Activated naive CD4-positive, alpha-beta T cell treated with Interleukin-2 at 50 U/mL for 16 hours (primary cell): ENCODE results near the gene THAP3.
"Not testable (repeated sequence)": the region's sequence is repeated elsewhere in the genome, so short reads cannot be mapped to it uniquely, and the experiment has no call there.

Experiments
- DNase-seq: peaks from one replicate; pipeline ENCODE4 v3.0.0-alpha.2; 2020

THAP3 gene

DNA sequence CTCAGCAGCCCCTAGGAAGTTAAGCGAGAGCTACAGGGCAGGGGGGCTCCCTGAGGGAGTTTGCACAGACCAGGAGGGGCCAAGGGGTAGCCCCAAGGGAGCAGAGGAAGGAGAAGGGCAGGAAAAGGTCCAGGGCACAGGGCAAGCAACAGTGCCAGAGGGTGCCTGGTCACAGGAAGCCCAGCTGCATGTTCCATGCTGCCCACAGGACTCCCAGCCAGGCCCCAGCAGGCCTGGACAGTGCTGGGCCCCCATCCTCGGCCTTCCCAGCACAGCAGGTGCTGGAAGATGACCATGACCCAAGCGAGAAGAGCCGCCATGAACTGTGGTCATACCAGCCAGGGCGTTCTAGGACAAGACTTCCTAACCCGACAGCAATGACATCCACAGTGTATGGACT, 33.0 kb upstream of the THAP3 start:
- DNase-seq = no peak

DNA sequence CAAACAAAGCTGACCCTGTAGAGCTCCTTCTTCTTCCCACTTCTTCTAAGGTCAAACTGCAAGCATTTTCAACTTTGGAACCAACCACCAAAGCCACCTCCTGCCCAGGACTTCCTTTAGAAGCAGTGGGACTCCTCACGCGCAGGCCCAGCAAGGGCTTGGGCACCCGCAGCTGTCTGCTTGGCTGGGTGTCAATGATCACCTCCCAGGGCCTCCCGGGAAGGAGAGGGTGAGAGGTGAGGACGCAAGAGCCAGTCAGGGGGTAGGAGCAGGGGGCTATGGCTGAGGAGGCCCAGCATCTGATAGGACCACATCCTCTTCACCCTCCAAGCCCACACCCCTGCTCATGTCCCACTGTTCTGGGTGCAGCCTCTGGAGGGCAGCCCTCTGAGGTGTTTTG, 32.2 kb upstream of the THAP3 start:
- DNase-seq = no peak

DNA sequence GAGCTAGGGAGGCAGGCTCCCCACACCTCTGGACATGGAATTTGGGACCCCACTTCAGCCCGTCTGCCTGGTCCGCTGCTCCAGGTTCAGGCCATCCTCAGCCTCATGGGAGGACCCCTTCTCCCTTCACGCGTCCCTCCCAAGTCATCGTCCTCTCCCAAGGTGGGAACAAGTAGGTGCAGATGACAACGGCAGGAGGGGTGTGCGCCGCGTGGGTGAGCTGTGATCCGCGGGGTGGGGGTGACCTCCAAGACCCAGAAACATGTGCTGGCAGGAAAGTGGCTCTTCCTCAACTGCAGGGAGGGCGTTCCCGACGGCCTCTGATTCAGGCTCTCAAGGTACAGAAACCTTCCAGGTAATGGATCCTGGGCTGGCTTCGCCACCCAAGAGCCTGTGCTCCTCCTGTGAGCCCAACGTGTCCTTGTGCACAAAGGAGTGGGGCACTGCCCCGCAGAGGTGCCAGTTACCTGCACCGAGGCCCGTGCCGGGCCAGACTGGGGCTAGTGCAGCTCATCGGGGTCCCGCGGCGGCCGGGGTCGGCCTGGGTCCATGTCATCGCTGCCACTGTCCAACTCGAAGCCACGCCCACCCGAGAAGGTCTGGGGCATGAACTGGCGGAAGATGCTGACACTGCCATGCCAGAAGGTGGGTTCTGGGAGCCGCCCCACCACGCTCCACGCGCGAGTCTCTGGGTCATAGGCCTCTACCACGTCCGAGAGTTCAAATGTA, 31.6 kb upstream of the THAP3 start:
- no peak for DNase-seq

DNA sequence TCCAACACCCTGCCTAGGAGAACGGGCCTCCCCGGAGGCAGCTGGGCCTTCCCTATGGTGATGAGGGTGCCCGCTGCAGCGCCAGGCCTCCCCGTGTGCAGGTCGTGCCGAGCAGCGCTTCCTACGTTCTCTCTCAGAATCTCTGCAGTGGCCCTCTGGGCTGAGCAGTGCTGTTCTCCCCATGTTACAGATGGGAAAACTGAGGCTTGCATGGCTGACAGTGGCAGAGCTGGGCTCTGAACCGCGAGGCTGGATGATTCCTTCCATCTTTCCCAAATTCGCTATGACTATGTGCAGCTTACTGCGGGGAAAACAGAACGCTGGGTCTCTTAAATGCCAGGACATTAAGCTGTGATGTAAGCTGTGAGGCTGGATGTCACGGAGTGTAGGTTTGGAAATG, 30.9 kb upstream of the THAP3 start:
- DNase-seq = no peak

DNA sequence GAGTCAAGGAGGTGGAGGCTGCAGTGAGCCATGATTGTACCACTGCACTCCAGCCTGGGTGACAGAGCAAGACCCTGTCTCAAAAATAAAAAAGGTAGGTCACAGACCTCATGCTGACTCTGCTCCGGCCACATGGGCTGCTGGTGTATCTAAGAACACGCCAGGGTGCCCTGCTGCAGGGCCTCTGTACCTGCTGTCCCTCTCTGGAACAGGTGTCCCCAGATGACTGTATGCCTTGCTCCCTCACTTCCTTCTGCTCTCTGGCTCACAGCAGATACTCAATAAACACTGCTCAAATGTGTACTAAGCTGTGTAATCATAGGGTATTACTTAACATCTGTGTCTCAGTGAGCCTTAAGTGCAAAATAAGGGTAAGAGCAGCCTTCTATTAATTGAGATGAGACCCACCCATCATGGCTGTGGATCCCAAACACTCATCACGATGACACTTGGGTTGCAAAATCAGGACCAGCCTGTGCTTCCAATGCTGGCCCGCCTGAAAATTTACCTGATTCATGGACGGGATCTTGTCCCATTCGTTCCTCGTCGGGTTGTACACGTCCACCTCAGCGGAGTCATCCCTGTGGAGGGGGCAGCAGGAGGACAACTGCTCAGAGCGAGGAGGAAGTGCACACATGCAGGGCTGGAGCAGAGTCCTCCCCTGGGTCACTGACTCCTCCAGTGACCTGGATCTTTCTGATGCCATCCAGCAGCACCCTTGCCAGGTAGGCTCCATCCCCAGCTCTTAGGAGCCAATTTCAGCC, 29.5 kb upstream of the THAP3 start:
- DNase-seq = no peak

DNA sequence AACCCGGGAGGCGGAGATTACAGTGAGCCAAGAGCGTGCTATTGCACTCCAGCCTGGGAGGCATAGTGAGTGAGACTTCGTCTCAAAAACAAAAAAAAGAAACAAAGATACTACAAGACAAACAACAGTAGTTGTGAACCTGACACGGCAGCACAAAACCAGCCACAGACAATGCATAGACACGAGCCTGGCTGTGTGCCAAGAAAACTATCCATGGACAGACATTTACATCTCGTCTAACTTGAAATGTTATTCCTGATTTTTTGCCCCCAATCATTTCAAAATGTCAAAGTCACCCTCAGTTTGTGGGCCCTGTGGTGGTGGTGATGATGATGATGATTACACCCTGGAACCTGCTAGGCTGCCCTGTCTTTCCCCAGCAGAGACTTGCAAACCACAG, 28.3 kb upstream of the THAP3 start:
- DNase-seq = no peak

DNA sequence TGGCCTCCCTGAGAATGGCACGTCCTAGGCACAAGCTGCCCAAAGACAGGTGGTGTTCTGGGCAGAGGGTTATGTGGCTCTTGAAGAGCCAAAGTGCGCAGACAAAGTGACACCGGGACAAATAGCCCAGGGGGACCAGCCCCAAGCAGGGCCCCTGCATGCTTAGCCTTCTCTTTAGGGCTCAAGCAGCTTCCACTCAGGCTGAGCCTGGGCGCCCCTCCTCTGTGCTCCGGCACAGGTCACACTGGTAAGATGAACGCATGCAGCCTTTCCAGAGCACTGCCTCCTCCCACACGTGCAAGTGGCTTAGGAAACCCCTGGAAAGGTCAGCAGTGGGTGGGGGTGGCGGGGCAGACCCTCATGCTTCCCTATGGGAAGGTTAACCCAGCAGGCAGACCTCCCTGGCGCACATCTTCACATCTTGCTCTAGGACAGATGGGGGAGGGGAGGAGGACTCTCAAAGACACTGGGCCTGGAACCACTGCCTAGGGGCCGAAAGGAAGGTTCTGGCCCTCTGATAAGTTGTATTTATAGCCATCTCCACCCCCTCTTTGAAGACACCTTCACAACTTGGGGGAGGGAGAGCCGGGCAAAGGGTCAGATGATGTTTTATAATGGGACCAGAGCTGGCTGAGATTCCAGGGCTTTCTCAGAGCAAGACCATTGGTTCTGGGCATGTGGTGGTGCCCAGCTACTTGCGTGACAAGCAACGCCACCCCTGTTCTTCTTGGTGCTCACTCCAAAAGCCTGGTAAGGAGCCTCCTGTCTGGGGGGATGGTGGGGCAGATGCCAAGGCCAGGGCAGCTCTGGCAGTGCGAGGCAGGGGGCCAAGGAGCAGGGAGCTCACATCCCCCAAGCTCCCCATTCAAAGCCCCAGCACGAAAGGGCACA, 27.5 kb upstream of the THAP3 start:
- DNase-seq = no peak

DNA sequence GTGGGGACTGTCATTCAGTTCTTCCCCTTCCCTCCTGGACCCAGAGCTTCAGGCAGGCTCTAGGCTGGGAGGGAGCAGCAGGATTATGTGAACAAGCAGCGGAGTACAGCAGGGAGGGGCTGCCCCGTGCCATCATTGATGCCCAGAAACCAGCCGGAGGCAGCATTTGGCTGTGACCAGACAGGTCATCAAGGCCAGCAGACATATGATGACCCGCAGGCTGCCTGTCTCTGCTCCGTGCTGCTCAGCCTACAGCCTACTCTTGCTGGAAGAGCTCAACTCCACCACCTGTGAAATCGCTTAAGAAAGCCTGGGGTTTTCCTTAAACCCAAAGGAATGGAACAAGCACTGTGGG, 26.9 kb upstream of the THAP3 start:
- DNase-seq = no peak

DNA sequence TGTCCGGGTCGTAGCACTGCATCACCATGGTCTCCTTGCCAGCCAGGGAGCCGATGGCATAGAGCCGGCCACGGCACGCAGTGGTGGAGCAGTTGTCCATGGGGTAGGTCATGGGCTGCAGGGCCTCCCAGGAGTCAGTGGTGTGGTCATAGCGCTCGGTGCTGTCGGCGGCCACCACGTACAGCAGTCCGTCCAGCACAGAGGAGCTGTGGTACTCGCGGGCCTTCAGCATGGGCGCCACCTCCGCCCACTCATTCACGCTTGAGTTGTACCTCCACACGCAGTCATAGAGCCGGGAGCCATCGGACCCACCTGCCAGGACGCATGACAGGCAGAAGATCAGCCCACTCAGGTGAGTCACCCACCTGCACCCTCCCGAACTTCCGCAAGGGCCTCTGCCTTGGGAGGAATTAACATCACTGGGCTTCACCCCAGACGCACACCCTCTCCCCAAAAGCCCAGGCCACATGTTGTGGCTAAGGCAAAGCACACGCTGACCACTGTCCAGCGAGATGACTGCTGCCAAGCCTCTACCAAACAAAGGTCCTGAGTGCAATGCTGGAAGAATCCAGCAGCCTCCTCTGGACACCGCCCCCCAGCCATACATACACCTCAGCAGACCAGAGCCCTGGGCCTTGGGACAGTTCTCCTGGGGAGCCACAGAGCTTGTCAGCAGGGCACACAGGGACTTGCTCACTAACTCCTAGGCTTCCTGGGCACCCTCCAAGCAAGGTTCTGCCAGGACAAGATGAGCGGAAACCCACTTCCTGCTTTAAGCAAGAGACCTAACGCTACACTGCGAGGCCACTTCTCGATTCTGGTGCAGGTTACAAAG, 25.3 kb upstream of the THAP3 start:
- peak; percentile 70 for DNase-seq

DNA sequence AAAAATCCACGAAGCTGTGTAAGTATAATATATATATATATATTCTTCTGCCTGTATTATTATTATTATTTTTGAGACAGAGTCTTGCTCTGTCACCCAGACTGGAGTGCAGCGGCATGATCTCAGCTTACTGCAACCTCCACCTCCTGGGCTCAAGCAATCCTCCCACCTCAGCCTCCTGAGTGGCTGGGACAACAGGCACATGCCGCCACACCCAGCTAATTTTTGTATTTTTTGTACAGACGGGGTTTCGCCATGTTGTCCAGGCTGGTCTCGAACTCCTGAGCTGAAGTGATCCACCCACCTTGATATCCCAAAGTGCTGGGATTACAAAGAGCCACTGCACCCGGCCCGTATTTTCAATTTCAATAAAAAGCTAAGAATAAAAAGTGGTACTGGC, 24.7 kb upstream of the THAP3 start:
- not testable (repeated sequence) for DNase-seq

DNA sequence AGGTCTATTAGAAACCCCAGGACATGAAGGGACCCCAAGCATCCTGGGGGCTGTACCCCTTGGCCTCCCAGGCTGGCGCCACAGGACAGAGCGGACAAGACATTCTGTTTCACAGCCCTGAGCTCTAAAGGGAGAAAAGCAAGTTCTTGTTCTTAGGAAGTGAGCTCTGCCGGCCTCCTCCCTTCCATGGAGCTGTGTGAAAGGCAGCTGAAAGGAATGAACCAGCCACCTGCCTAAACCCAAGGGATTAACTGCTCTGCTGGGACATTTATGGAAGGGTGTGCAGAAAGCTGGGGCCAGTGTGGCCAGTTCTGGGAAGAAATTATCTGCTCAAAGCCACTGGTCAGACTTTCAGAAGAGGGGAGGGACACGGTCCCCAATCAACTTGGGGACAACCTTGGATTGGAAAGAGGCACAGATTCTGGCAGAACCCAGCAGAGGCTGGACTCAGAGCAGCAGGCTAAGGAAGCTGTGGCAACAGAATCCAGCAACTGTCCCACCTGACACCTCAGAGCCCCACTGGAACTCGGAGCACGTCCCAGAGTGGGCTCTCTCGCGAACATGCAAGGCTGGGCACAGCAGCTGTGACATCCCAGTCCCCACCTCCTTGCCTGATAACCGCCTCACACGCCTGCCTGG, 24.1 kb upstream of the THAP3 start:
- no peak for DNase-seq

DNA sequence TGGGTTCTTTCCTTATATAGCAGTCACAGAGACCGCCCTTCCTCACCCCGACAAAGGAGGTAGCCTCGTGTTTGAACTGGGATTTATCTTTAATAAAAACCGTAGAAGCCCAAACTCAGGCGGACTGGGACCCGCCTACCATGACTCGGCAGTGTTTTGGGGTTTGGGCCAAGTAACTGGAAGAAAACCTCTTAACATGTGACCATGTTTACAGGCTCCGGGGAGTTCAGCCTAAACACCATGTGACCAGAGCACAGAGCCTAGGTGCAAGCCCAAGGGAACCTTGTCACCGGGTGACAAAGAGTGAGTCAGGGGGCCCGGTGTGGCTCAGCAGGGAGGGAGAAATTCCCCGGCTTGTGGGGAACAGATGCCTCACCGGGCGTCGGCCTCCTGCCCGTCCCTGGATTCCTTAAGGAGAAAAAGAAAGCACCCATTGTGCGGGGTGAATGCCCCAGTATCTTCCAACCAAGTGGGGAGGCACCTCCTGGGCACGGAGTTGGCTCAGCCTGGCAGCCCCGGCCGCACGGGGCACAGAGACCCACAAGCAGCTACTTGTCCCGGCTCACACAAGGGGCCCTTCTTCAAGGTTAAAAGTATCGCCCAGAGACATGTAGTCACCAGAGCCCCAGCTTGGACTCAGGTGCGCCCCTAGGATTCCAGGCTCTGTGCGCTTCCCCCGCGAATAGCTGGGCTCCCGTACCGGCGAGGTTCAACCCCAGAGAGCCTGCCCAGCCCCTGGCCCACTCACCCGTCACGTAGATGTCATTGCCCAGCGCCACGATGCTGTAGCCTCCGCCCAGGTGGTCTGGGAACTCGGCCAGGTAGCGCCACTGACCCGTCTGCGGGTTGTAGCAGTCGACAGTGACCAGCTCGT, 23.4 kb upstream of the THAP3 start:
- peak; percentile 87 for DNase-seq

DNA sequence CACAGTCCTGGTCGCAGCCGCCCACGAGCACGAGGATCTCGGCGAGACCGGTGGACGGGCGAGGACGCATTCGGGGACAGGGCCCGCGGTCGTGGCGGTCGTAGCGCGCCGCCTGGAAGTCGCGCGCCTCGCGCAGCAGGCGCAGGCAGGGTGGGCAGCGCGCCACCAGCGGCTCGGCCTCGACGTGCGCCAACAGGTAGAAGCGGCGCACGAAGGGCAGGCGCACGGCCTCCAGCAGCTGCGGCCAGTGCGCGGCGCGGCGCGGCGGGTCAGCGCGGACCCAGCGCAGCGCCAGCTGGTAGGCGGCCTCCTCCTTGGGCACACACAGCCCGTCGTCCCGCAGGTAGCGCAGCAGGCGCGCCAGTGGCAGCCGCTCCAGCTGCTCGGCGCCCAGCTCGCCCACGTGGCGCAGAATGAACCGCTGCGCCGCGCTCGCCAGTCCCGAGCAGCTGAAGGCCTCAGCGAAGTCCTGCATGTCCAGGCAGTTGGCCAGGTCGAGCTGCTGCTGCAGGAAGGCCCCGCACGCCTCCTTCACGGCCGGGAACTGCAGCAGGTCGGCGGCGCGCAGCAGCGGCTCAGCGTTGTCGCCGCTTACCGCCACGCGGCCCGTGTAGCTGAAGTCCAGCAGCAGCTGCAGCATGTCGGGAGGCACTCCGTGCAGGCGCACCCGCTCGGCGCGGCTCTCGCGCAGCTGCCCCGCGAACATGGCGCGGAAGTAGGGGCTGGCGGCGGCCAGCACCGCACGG, 22.6 kb upstream of the THAP3 start:
- DNase-seq = peak; percentile 35

DNA sequence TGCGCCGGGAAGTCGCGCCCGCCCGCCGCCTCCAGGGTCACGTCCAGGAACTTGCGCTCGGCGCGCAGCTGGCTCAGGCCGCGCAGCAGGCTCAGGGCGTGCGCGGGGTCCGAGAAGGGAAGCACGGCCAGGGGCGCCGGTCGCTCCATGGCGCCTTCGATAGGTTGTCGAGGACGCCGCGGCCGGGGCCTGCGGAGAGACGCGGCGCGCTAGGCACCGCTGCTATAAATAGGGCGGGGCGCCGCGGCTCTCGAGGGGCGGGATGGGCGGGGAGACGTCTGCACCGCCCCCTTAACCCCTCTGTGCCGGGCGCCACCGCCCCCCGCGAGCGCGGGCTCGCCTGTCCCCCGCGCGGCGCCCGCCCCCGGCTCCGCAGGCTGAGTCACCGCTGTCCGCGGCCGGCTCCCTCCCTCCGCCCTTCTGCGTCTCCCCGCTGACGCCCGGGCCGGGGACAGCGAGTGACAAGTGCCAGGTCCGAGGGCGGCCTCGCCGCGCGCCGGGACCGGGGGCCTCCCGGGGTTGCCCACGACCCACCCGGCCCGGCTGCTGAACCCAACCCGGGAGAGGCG, 21.9 kb upstream of the THAP3 start, which contains the start of gene KLHL21:
KLHL21 (minus strand) TSS at position 201 of the 569 bp plus-strand sequence; CDS start at position 149, 52 bp downstream.
- peak; percentile 91 for DNase-seq

DNA sequence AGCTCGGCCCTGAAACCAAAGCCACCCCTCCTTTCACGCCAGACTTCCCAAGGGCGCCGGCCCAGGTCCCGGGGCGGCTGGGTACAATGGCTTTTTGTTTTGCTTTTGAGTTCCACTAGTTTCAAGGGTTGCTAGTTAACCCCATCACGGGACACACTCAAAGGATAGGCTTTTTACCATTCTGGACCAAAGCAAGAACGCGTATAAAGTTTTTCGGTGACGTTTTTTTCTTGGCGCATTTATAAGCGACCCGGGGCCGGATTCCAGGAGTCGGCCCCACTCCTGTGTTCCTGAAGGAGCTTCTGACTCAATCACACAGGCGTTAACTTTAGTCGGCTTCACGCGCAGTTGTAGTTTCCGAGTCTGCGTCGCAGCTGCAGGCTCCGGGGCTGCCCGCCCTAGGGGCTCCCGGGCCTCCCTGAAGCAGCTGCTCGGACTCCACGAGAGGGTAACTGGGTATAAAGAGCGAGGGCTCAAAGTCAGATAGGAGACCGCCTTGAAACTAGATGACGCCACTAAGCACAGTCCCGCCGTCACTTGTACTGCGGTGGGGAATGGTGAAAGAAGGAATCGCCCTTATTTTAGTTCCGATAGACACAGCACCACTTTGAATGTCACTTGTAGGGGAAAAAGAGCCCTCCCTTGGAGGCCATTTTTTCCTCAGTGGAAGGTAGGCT, 21.3 kb upstream of the THAP3 start:
- peak; percentile 57 for DNase-seq

DNA sequence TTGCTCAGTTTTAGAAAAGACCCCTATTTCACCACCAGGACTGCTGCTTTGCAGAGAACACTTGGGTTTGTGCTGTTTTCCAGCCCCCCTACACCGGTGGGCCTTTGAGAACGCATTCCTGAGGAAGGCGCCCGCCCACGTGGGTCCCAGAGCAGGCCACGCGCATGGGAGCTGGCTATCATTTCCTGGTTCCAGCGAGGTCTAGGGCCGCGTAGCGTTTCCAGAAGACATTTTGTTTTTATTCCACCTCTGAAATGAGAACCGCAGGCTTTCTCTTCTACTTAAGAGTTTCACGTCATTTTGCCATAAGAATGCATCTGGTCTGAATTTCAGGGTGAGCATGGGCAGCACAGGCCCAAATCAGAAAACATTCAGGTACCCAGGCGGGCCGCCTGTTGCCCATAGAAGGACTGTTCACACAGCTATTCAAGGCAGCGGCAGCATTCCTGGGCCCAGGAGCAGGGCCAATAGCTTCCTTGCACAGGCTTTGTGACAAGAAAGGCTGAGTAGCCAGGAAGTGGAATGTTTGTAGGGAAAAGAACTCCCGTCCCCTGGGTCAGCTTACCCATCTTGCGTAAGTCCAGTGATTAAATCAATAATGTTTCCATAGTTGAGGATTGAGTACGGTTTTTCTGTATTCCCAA, 20.6 kb upstream of the THAP3 start:
- DNase-seq = peak; percentile 28

DNA sequence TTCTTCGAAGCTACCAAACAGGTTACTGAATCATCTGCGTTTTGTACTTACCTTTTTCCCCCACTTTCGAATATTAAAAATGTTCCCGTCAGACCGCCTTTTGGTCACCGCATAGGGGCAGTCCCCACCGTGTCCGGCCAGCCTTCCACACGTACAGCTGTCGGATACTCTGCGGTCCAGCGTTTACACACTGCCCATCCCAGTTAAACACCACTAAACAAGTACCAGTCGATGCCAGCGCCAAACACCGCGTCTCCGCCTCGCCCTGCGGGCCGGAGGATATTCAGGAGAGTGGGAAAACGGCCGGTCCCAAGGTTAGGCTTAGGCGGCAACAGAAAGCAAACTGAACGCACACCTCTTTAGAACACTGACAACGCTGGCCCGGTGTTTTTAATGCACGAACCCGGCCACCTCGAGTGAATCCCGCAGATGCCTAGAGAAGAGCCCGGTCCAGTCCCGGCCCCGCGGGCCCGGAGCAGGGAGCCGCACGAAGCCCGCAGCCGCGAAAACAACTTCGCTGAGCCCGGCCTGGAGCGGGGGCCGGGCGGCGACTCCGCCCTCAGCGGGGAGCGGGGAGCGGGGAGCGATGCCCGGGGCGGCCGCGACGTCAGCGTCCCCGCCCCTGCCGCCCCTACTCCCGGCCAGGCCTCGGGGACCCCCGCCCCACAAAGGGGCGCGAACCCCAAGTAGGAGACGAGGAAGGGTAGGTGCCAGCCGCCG, 11.9 kb upstream of the THAP3 start:
- DNase-seq = no peak
